GM18907 (cell line): ENCODE measurements around the gene KIFC3.
A peak's percentile ranks its signal among the peaks of the same experiment; 100 is the strongest.

ENCODE experiments used
- ATAC-seq: cut with Tn5 transposase; IDR thresholded peaks from one replicate; pipeline ENCODE4 v1.9.1; 2021; ENCODE audit warnings: mild to moderate bottlenecking, moderate library complexity; ENCODE audit not compliant: unreplicated experiment

The KIFC3 gene

GRCh38 chr16:57771141-57771785 is 31.0 kb downstream of the KIFC3 start:
- no peak for ATAC-seq

DNA sequence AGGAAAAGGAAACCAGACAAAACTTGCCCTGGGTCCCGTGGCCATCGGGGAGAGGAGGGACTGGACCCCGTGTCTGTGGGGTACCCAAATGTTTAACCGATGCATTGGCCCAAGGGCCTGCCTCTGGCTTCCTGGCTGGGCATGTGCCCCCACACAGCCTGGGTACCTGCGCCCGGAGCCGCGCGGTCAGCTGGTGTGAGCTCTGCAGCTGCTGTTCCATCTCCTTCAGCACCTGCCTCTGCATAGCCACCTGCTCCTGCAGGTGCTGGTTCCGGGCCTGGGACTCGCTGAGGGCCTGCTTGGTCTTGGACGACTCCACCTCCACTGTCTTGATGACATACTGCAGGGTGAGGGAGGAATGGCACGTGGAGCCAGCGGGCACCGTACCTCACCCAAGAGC is 31.9 kb downstream of the KIFC3 start:
- ATAC-seq: no peak

DNA sequence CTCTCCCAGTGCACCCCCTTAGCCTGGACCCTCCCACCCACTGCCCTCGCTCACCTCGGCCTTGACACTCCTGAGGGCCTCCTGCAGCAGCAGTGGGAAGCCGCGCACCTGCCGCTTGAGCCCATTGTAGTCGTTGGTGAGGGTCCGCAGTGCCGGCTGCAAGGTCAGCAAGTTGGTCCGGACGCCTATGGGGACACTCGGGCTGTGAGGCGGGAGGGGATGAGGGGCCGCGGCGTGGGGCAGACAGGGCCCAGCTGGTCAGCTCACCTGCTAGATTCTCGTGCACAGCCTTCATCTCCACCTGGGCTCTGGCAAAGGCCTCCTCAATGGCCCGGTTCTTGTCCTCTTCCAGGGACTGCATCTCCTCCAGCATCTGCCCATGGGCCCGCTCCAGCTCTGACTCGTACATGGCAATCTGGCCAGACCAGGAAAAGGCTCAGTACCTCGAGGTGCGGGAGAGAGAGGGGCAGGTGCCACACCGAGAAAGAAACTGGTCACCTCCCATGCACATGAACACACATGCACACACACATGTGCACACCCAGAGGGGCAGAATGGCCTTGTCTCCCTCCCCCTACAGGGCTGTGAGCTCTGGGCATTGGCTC is 32.6 kb downstream of the KIFC3 start:
- ATAC-seq: no peak

GRCh38 chr16:57766714-57767348 is 35.5 kb downstream of the KIFC3 start:
- no peak for ATAC-seq

DNA sequence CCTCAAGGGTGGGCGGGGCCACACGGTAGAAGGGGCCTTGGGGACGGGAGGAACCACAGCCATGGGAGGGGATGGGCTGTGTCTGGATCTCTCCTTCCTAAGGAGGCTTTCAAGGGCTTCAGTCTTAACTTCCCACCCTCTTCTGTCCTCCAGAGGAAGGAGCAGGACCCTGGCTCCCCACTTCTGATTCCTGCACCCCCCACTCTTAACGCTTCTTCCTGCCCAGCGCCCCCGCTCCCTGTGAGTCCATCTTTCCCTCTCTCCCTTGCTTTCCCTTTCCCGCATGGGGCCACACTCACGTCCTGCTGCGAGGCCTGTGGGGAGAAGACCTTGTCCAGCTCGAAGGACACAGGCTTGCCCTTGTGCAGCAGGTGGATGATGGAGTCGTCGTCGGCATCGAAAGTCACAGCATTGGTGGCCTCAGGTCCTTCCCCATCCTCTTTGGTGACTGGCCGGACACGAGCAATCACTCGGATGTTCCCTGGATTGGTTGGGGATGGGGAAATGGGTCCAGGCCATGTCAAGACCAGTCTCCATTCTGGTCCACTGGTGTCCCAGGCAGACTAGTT is 37.0 kb downstream of the KIFC3 start:
- ATAC-seq: no peak

DNA sequence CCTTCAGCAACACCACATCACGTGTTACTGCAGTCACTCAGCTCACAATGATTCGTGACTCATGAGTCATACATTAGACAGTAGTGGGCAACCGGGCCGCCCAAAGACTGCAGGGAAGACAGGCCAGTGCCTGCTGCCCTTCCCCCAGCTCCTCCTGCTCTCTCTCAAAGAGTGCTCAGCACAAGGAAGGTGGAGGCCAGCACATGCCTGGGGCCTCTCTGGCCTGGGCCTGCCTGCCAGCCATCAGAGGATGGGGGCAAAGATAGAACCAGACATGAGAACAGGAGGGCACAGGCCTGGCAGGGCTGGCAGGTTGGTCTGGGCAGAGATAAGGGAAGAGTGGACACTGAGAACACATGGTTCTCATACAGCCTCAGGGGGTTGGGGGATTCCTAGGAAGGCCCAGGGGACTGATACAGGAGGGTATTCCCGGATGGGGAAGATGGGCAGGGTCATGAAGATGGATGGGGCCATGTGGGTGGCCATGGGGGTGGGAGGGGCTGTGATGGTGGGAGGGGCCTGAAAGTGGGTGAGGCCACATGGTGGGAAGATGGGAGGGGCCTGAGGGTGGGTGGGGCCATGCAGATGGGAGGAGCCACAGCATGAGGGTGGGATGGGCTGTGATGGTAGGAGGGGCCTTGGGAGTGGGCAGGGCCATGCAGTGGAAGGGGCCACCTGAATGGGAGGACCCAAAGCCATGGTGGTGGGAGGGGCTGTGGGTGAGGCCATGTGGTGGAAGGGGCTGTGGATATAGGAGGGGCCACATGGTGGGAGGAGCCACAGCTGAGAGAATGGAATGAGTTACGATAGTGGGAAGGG is 37.7 kb downstream of the KIFC3 start:
- no peak for ATAC-seq

DNA sequence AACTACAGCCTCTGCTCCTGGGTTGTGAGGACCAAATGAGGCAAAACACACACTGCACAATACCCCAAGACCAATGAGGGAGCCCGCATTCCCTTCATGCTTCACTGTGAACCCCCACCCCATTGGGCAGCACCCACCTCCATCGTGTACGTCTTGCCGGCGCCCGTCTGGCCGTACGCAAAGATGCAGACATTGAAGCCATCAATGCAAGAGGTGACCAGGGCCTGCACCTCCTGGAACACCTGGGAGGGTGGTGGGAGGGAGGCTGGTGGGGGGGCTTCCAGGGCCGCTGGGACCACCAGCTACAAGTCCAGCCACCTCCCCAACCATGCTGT is 38.3 kb downstream of the KIFC3 start:
- no peak for ATAC-seq

DNA sequence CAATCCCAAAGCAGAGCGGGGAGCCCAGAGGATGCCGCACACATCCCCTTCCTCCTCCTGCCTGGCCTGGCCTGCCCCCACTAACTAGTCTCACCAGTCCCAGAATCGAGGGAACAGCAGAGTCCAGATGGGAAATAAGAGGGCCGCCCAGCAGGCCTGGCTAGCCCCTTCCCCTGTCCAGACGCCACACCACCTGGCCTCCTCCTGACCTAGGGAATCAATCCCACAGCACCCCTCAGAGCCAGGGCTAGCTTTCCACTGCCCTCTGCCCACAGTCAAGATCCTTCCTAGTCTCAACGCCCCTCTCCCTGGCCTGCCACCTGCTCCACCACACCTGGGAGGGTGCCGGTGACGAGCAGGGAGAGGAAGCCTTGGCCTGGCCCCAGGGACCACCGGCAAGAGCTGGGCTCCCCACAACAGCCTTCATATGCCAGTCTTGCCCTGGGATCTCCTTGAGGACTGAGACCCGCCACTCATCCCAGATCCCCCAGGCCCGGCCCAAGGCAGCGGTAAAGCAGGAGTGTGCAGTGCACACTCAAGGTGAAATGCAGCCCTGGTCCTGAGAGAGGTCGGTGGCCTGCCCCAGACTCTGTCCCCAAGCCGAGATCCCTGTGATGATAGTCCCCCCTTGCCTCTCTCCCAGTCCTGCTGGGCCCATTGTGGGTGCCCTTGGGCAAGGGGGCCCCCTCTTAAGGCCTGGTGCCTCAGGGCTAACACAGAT is 38.8 kb downstream of the KIFC3 start:
- ATAC-seq: no peak

DNA sequence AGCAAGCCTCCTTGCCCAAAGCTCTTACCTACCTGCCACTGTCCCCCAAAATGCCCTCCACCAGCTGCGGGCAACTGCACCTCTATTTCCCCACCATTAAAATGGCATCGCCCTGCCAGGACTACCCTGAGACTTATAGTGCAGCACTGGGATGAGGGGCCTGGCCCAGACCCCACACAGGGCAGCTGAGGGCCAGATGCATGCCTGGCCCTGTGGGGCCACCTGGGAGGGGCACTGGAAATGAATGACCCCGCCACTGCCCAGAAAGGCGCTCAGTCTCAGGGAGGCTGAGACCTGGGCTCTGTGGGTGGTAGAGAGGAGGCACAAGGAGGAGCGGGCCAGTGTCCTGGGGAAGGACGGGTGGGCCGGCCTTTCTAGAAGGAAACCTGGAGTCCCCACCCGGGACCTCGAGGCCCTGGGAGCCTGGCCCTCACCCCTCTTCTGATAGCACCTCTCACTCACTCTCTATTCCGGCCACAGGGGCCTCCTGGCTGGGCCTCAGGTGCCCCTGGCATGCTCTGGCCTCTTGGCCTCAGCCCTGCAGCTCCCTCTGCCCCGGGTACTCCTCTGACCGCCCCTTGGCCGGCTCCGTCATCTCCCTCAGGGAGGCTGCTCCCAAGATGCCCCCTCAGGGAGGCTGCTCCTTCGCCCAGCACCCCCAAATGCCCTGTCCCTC is 39.8 kb downstream of the KIFC3 start:
- no peak for ATAC-seq

GRCh38 chr16:57761957-57762356 is 40.3 kb downstream of the KIFC3 start:
- no peak for ATAC-seq

DNA sequence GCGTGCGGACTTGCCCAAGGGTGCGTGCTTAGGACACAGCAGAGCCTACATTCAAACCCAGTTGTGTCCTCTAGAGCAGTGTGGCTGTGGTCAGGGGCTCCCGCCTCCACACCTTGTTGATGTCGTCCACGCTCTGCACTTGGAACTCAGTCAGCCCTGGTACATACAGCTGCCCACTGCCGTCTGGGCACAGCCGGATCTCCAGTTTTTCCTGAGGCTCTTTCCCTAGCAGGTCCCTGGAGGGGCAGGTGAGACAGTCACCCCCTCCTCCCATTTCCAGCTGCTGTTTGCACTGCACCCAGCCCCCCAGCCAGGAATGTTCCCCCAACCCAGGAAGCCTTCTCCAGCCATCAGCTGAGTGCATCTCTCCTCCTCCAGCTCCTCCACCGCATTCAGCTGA is 41.0 kb downstream of the KIFC3 start:
- ATAC-seq: no peak

DNA sequence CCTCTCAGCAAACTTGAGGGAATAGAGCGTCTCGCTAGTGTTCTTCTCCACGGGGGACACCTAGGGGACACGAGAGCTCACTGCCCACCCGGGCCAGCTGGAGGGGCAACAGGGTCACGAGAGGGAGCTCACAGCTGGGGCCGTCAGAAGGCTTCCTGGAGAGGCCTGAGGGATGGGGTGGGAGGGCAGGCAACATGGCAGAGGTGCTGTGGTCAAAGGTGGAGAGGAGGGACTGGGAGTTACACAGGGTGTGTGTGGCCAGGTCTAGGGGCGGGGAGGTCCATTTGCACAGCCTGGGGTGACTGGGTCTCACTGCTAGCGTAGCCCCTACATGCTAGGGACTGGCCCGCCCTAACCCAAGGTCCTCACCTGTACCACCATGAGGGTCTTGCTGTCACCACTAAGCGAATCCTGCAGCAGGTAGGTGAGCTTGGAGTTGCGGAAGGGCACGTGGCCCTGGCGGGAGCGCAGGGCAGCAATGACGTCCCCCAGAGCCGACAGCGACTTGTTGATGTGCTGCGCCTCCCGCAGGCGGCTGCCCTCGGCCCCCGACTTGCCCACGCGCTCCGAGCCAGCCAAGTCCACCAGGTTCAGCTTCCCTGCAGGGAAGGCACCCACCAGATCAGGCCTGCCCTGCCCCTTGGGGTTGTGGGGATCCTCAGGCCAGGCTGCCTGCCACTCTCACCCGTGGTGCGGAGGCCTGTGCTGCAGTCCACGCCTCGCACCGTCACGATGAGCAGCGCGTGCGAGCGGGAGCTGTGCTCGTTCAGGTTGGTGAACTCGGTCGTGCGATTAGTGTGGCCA is 41.7 kb downstream of the KIFC3 start:
- ATAC-seq: no peak

DNA sequence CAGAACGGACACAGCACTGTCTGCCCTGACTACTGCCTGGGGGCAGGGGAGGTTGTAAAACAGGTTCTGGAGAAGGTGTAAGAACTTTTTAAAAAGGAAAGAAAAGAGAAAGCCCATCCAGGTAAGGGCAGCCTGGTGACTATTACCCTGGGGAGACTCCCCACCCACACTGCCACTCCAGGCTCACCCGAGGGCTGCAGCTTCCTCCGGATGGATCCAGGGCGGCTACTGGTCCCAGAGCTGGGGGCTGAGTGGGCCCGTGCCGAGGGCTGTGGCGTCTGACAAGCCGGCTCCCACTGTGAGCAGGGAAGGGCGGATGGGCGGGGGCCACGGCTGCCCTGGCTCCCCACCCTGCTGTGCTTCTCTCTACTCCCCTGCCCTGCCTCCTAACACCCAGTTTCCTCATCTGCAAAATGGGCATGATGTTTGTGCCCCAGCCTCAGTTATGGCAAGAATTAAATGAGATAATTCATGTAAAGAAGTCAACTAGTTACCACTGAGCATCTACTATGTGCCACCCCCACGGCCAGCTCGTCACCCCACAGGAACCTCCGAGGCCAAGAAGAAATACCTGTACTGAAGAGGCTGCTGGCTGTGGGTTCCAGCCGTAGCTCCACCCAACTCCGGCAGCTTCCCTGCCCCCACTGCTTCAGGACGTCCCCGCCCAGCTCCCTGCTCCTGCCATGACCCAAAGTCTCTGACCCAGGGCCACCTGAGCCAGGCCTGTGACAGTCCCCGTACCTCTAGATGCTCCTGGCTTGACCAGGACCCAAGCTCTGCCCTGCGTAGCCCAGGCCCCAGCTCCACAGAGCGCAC is 42.5 kb downstream of the KIFC3 start:
- no peak for ATAC-seq

DNA sequence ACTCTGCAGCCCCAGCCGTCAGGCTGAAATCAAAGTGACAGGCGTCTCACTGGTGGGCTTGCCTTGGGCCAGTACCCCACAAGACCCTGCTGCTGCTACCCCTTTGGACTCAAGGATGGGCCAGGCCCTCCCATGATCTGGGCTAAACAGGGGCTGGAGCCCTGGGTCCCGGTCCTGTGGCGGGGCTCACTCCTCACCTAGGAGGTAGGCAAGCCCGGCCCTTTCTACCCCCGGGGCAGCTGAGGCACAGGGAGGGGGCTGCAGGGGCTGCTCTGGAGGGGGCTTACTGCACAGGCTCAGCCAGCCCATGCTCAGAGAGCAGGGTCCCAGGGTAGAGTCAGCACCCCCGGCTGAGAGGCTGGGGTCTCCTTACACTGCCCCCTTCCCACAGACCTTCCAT is 43.2 kb downstream of the KIFC3 start:
- ATAC-seq: no peak

DNA sequence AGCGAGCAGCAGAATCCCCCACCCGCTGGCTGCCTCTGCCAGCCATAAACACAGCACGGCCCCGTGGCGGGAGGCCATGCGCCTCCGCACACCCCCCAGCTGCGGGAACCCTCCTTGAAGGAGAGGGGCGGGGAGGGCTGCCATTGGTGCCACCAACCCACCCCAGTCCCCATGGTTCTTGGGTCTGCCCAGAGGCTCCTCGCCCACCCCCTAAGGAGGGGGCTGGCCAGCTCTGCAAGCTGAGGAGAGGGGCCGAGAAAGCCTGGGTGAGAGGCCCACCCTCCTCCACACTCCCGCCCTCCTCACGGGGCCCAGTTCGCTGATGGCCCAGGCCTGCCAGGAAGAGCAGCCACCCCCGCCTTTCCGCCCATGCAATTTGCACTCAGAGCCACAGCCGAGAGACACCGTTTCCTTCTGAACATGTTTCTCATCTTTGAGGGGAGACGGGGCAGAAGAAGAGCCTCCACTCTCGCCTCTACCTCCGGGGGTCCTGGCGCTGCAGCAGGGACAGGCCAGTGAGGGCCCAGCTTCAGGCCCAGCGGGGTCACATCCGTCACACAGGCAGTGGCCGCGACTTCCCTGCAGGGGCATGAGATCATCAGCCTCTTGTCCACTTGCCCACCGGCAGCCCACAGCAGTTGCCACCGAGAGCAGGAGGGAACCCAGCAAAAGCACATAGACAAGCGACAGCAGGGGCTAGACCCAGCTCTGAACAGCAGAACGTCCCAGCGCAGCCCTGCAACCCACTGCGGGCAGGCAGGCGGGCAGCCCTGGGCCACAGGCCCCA is 43.8 kb downstream of the KIFC3 start:
- ATAC-seq: no peak

DNA sequence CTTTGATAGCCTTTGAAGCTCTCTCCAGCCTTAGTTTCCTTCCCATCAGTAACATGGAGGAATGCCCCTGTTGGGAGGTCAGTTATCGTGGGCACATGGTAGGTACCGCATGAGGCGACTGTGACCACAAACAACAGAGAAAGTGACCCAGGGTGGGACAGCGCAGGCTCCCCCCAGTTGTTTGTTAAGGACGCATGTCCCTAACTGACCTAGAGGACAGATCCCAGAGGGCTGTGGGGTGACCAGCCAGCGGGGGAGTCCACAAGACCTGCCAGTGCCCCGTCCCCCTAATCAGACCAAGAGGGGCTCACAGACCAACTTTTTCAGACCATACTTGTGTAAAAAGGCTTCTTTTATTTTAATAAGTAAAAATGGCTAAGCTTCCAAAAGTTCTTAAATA is 44.4 kb downstream of the KIFC3 start:
- no peak for ATAC-seq

DNA sequence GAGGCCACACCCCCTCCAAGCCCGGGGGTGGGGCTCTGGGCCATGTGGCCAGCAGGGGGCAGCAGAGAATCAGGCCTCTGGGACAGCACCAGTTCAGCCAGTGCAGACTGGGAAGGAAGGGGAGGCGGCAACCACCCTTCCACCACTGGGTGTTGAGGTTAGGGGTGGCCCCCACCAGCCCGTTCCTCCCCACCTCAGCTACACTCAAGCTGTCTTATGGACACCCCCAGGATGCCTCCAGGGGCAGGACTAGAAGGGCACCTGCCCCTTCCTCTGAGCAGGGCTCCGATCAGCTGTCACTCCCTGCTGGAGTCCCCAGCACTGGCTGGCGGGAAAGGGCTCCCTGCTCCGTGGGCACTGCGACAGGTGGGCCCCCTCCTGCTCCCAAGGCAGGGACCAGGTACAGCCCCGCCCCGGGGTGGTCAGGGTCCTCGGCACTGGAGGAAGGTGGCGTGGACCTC is 44.9 kb downstream of the KIFC3 start:
- ATAC-seq: peak; percentile 74
